Measurements from ENCODE around the gene NSMF.
"Not testable (repeated sequence)": the region's sequence is repeated elsewhere in the genome, so short reads cannot be mapped to it uniquely, and the experiment has no call there.

NSMF gene

DNA sequence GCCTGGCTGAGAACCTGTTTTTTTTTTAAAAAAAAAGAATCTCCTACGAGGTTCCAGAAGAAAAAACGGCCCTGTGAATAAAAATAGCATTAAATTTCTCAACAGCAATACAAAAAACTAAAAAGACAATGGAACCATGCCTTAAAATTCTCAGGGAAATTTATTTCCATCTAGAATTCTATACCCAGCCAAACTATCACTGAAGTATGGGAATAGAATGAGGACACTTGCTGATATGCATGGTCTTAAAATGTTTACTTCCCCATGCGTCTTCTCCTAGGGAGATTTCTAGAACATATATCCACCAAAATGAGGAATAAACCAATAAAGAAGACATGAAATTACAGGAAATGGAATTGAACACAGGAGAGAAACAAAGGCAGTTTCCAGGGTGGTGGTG is 16.5 kb upstream of the NSMF start:
- no peak for DNase-seq (ENCODE audit: low read depth in 2 of 2)

DNA sequence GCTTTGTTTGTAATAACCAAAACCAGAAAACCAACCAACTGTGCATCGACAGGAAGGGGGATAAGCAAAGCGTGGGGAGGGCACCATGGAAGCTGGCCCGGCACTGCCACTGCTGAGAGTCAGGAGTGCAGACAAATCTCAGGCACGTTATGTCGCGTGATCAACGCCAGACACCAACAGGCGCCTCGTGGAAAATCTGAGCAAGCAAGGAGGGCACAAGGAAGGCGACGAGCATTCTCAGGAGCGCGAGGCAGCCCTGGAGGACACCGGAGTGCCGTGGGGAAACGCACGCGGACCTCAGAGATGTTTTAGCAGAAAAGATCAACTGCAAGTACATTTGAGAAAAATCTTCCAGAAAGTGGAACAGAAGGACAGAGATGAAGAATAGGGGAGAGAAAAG is 15.1 kb upstream of the NSMF start:
- no peak for DNase-seq (ENCODE audit: low read depth in 2 of 2)

DNA sequence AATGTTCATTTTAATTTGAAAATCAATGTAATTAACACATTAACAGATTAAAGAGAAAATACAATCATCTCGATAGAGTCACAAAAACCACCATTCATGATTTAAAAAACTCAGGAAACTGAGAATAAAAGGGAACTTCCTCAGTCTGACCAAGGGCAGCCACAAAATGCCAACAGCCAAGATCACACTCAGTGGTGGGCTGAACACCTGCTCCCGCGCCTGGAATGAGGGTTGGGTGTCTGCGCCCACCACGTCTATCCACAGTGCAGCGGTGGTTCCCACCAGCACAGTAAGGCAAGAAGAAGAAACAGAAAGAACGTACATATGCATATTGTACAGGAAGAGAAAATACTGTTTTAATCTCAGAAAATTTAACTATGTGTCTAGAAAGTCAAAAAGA is 11.7 kb upstream of the NSMF start:
- DNase-seq (ENCODE audit: low read depth in 2 of 2), result no peak

DNA sequence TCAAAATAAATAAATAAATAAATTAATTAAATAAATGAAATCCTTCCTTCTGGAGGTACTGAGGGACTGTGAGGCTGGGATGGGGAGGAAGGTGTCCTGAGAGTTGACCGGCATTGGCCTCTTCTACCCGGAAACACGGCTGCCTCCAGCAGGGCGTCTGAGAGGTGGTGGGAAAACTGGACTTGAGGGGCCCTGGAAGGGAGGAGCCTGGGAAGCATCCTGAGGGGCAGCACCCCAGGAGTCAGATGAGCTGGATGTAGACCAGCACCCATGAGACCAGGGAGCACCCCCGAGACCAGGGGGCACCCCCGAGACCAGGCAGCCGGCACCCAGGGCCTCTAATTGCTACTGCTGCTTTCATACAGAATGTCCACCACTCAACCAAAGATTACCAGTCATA is 8.8 kb upstream of the NSMF start:
- no peak for DNase-seq (ENCODE audit: low read depth in 2 of 2)

DNA sequence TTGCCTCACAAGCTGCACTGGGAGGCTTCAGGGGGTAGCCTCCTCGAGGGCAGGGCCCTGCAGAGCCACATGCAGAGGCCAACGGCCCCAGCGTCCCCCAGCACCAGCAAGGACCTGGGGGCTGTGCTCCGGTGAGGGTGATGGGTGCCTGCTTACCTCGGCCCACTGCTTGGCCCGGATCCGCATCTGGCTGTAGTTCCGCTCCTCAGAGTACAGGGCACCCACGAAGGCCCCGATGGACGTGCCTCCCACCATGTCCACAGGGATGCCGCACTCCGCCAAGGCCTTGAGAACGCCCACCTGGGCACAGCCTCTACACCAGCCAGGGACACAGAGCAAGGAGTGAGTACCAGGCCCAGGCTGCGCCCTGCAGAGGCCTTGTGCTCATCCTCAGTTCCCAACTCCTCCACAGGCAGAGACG is 8.0 kb upstream of the NSMF start:
- no peak for DNase-seq (ENCODE audit: low read depth in 2 of 2)

DNA sequence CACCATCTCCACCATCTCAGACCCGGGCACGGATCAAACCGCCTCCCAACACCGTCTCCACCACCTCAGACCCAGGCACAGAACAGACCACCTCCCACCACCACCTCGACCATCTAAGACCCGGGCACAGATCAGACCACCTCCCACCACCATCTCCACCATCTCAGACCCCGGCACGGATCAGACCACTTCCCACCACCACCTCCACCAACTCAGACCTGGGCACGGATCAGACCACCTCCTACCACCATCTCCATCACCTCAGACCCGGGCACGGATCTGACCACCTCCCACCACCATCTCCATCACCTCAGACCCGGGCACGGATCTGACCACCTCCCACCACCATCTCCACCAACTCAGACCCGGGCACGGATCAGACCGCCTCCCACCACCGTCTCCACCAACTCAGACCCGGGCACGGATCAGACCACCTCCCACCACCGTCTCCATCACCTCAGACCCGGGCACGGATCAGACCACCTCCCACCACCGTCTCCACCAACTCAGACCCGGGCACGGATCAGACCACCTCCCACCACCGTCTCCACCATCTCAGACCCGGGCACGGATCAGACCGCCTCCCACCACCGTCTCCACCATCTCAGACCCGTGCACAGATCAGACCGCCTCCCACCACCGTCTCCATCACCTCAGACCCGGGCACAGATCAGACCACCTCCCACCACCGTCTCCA is 7.4 kb upstream of the NSMF start:
- not testable (repeated sequence) for DNase-seq (ENCODE audit: low read depth in 2 of 2)

DNA sequence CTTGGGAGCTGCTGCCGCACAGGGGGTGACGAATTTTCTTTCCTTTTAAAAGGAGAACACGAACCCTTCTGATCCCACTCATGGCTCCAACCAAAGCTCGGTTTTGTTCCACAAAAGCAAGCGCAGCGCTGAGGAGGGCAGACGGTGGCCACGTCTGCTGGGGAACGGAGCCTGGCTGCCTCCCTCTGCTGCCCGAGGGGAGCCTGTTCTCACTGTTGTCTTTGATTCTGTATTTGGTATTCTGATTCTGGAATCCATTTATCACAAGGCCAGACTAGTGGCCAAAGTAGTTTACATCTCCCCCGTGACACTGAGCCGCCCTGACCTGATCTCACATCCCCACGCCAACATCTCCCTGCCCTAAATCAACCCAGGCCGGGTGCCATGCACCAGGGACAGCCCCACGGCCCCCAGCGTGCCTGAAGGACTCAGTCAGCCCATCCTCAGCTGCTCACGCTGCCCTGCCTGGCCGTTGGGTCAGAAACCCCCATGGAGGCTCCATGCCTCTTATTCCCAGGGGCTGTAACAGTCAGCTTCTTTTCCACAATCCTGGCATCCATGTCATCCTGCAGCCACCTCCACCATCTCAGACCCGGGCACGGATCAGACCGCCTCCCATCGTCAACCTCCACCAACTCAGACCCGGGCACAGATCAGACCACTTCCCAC is 6.7 kb upstream of the NSMF start:
- DNase-seq (ENCODE audit: low read depth in 2 of 2), result no peak

DNA sequence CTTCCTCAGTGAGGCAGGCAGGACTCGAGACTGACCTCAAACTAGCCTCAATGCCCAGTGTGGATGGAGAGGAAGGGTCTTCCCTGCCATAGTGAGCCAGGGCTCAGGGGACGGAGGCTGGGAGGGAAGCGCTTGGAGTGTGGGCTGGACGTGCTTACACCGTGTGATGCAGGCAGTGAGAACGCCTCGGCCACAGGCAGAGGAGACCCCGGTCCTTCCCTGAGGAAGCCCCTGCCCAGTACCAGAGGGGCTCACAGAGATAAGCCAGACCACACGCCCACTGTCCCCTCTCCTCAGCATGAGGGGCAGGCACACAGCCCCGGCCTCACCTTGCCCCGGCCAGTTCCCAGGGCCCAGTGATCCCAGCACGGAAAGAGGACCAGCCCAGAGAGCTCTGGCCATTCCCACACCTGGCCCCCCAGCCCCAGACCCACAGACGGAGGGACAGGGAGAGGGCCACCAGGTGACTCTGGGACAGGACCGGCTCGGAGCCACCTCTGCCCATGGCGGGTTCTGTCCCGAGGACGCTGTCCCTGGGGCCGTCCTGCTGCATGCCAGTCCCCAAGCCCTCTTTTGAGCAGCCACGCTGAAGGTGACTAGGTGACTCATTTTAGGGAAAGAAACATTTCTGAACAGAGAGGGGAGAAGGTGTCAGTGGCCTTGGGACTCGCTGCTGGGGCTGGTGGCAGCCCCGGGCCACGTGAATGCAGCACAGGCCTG is 6.0 kb upstream of the NSMF start:
- DNase-seq (ENCODE audit: low read depth in 2 of 2), result no peak

DNA sequence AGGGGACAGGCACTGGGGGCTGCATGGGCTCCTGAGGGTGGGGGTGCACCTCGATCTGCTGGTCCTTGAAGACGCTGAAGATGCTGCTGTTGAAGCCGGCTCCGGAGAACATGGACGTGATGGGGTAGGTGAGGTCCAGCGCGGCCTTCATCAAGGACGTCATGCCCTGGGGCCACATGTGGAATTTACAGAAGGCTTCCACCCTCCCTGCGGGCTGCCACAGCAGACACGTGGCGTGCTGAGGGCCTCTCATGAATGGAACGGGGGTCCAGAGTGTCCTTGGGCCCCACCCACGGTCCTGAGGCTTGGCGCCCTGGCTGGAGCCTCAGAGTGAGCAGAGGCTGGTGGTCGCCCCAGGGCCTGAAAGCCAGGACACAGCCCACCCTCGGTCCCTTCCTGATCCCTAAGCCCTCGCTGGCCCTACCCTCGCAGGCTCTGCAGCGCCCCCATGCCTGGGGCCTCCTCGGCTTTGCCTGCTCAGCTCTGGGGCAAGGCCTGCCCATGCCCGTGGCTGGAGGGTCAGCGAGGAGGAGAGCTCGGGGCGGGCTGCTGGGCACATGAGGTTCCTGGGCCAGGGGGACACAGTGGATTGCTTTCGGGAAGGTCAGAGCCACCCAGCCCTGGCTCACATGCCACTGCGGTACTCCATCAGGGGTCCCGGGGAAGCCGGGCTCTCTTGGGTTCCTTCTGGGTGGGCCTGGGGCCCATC is 5.3 kb upstream of the NSMF start:
- DNase-seq (ENCODE audit: low read depth in 2 of 2), result no peak

DNA sequence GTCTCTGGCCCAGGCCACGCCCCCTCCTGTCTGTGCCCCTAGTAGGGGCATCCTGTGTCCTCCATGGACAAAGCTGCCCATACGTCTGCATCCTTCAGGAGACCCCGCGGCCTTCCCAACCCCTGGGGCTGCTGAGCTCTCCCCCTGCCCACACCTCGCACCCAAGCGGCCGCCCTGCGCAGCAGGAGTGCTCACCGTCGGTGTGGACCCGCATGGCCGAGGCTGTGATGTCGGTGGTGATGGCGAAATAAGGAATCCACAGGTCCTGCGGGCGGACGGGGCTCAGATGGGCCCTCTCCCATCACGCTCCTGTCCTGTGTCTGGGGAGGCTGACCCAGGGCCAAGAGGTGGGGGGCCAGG is 4.8 kb upstream of the NSMF start:
- no peak for DNase-seq (ENCODE audit: low read depth in 2 of 2)

DNA sequence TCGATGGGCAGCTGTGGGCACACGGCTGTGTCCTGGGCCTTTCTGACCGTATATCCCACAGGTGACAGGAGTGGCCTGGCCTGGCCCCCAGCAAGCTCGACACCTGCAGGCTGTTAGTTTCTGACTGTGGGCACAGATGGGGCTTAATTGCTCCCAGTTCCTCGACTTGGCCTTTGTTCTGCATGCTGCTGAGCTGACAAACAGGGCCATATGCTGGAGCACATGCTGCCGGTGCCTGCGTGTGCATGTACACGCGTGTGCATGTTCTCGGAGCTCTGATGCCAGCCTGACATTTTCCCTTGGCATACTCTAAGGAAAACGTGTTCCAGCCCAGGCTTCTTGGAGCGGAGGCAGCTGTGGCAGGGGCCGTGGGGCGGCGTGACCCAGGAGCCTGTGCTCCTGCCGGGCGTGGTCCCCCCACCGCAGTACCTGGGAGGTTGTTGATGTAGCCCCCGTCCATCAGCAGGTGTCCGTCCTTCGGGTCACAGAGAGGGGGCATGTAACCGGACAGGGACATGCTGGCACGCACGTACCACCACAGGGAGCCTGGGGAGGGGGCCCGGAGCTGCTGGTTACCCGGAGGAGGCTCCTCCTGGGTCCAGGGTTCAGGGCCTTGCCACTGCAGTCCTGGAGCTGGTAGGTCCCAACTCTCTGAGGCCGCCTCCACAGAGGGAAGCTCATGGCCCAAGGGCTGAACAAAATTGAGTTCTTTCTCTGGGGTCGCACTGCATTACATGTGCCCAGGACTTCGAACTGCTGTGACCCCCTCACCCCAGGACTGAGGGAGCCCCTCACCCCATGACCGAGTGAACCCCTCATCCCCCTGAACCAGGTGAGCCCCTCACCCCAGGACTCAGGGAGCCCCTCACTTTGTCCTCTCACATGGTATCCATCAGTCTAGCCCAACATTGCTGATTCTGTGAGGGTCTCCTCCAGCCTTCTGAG is 4.1 kb upstream of the NSMF start:
- no peak for DNase-seq (ENCODE audit: low read depth in 2 of 2)

DNA sequence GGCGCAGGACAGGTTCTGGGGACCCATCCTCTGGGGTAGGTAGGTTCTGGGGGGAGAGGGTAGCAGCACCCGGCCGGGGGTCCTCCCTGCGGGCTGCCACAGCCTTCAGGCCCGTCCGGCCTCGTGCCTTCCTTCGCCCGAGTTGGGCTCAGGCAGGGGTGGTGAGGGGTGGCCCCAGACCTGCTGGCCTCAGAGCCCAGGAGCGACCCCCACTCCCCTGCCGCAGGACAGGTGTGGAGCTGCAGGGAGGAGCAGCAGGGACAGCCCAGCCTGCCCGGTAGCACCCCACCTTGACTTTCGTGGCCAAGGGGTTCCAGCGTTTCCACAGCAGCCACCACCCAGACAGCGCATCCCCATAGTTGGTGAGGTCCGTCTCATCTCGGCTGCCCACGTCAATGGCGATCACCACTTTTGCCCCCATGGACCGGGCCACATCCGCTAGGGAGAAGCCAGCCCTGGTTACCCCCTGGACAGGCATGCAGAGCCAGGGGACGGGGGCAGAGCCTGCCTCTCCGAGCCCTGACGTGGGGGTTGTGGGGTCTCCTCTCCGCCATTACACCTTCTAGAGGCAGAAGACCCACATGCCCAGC is 3.4 kb upstream of the NSMF start:
- no peak for DNase-seq (ENCODE audit: low read depth in 2 of 2)

DNA sequence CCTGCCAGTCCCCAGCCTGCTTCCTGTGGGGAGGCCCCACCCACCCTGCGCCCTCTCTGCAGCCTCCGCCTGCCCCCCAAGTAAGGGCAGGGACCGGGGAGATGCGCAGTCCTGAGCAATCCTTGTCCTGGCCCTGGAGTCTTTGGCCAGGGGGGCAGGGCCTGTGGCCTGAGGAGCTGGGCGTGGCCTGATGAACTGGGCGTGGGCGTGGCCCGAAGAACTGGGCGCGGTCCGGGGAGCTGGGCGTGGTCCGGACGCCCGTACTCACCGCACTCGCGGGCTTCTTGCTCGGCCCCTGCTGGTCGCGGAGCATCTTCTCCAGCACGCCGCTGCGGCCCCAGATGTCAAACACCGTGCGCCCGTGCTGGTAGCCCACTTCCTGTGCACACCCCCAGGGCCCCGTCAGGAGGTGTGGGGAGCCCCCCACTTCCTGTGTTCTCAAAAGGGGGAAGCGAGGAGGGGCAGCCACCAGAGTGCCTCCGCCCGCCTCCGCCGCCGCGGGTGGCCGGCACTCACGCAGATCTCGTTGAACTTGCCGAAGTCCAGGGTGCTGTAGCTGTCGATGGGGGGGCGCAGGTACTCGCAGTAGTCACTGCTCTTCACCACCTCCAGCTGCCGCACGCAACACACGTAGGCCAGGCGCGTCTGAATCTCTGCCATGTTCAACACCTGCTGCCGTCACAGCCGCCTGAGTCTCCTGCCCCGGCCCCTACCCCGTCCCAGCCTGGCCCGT is 2.7 kb upstream of the NSMF start:
- DNase-seq (ENCODE audit: low read depth in 2 of 2), result no peak

DNA sequence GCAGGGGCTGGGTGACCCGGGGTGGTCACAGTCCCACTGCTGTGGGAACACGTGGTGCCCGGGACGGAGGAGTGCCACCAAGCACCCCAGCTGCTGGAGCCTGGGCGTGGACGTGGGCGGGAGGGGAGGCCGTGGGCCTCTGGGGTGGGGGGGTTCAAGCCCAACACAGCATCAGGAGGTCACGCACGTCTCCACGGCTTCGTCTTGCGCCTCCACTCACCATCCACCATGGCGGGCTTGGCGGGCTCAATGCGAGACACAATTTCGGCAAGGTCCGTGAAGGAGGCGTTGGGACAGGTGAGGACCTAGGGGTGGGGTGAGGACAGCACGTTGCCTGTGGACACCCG is 2.2 kb upstream of the NSMF start:
- DNase-seq (ENCODE audit: low read depth in 2 of 2), result no peak

DNA sequence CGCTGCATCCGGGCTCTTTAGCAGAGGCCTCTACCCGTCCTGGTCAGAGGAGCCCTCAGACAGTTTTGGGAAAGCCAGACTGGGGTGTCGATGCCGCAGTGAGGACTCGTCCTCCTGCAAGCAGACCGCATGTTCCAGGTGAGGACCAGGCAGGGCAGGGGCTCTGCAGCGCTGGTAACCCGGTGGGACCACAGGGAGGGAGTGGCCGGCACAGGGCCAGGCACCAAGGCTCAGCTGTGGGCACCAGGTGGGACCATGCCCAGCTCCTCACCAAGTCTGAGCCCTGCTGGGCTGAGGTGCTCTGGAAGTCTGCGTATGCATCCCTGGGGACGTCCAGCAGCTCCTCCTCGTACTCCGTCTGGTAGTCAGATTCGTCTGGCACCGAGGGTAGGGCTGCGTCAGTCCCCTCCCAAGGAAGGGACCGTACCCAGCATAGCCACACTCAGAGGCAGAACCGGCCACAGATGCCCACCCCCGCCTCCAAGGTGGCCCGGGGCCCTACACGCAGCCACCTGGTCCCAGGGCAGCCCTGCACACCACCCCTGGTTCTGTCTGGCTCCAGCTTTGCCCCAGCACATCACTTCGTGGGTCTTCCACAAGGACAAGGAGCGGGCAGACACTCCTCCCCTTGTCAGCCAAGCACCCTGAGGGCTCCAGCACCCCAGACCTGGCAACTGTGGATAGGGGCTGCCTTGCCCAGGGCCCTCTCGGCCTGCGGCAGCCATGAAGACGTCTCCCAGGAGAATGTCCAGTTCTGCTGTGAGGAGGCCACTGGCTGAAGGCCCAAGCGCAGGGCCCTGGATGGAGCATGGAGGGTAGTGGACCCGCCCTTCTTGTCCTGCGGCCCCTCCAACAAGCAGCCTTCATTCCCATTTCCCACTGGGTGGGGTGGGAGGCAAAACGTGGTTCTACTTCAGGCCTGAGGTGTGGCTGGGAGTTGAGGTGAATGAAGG is 1.5 kb upstream of the NSMF start:
- DNase-seq (ENCODE audit: low read depth in 2 of 2), result no peak

DNA sequence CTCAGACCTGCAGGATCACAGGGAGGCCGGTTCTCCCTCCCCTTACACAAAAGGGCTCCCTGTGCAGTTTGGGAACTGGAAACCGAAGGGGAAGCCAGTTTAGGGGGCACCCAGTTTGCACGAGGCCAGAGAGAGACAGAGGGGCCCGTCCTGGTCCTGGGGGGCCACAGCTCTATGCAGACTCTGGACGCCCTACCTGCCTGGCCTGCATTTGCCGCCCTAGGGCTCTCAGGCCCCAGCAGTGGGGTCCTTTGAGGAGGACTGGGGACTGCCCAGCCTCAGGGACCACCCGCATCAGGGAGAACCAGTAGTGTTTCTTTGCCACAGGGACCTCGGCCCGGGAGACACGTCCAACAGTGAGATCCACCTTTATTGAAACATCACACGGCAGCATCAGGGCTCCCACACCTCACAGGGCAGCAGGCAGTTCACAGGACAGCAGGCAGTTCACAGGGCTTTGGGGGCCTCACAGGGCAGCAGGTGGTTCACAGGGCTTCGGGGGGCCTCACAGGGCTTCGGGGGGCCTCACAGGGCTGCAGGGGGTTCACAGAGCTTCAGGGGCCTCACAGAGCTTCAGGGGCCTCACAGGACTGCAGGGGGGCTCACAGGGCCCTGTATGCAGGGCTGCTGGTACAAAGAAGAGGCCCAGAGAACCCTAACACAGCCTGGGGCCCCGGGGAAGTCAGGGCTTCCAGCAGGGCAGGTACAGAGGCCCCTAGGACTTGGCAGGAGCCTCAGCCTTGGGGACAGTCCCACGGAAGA is 648 bp upstream of the NSMF start:
- no peak for DNase-seq (ENCODE audit: low read depth in 2 of 2)

DNA sequence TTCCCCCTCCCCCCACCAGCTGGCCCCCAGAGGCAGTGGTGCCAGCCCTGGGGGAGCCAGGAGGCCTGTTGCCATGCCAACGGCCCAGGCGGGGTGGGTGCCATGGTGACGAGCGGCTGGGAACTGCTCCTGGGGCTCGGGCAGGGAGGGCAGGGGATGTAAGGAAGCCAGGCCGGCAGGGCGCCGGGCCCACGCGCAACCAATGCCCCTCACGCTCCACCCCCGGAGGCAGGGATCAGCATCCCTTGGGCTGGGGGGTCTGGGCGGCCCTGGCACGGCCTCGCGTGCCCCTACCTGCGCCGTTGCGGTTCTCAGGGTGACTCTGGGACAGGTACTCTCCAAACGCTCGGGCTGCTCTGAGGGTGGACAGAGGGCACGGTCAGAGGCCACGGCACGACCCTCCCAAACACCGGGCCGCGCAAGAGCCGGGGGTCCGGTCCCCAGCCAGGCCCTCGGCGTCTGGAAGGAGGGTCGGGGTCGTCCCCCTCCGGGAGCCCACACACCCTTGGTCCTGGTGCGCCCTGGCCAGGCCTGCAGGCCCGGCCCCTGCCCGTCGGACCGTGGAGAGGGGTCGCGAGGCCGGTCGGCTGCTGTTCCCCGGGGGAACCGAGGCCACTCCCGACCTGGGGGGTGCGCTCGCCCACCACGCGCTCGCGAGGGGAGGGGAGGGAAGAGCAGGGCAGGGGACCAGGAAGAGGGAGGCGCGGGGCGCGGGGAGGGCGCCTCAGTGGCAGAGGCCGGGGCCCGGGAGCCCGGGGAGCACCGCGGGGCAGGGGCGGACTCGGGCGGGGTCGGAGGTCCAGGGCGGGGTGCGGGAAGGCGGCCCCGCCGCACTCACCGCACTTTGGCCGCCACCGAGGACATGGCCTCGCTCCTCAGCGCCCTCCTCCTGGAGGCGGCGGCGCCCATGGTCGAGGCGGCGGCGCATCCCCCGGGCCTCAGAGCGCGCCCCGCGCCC is 661 bp downstream of the NSMF start:
- no peak for DNase-seq (ENCODE audit: low read depth in 2 of 2)
